Suprapubic skin (tissue), 3 donors: ENCODE measurements around the gene ABCA7.

Experiments used
- CTCF ChIP-seq, 2 donors: fragments of 200-600 bp in 1 of 2; fragments of 450-650 bp in 1 of 2; sonication (generic) in 1 of 2; IDR thresholded peaks; one replicate each; pipeline ENCODE4 v1.5.1; 2016 to 2019; ENCODE audit warnings: antibody characterized with exemption in 2 of 2, mild to moderate bottlenecking in 1 of 2, moderate library complexity in 1 of 2
- EP300 ChIP-seq: sonication (generic); formaldehyde crosslinking; IDR thresholded peaks from one replicate; pipeline ENCODE4 v1.6.1; 2017; ENCODE audit warnings: antibody characterized with exemption

GRCh38 chr19:998064-998463, 41.8 kb upstream of the ABCA7 start:
- TF ChIP-seq EP300: no peak
- no peak for TF ChIP-seq CTCF (IDR thresholded peaks at IDR 0.05)
